HepG2 (cell line): ENCODE data around the gene C6orf62. TPM values are rescaled to one million over a fixed set of nuclear protein-coding genes. Genes with fewer than 3 reads are reported as not detected.

Experiments
- BRD4 ChIP-seq: sonication (generic); formaldehyde crosslinking; IDR thresholded peaks from 2 replicates; pipeline ENCODE4 v1.4.0; 2020; ENCODE audit warnings: missing genetic modification reagents
- E2F2 ChIP-seq: sonication (generic); formaldehyde crosslinking; IDR thresholded peaks from 2 replicates; pipeline ENCODE4 v1.4.0; 2020; ENCODE audit warnings: missing genetic modification reagents, borderline replicate concordance
- EED ChIP-seq: sonication (generic); formaldehyde crosslinking; IDR thresholded peaks from 2 replicates; pipeline ENCODE4 v1.5.0; 2020; ENCODE audit warnings: mild to moderate bottlenecking, missing genetic modification reagents
- HNRNPLL ChIP-seq: fragments of 200-400 bp; formaldehyde crosslinking; IDR thresholded peaks from 2 replicates; pipeline ENCODE4 v1.6.1; 2017; ENCODE audit warnings: mild to moderate bottlenecking, low read depth, low read length; ENCODE audit not compliant: poor library complexity, severe bottlenecking
- IKZF1 ChIP-seq: fragments of 450-650 bp; IDR thresholded peaks from 2 replicates; pipeline ENCODE4 v1.7.1; 2016
- IRX3 ChIP-seq: sonication (generic); formaldehyde crosslinking; IDR thresholded peaks from 2 replicates; pipeline ENCODE4 v1.8.1; 2023; ENCODE audit warnings: mild to moderate bottlenecking, low read depth, missing genetic modification reagents, borderline replicate concordance
- JUND ChIP-seq: sonication (generic); formaldehyde crosslinking; IDR thresholded peaks from 2 replicates; pipeline ENCODE4 v1.8.0; 2022; ENCODE audit warnings: mild to moderate bottlenecking, missing genetic modification reagents
- KLF11 ChIP-seq: IDR thresholded peaks from 2 replicates; pipeline ENCODE4 v1.6.1; 2016; ENCODE audit warnings: missing compliant biosample characterization
- KMT2B ChIP-seq: IDR thresholded peaks from 2 replicates; pipeline ENCODE4 v1.6.1; 2016; ENCODE audit warnings: missing genetic modification reagents, missing compliant biosample characterization
- SAFB2 ChIP-seq: sonication (generic); formaldehyde crosslinking; IDR thresholded peaks from 2 replicates; pipeline ENCODE4 v1.5.1; 2020; ENCODE audit warnings: missing genetic modification reagents, low read depth, mild to moderate bottlenecking, borderline replicate concordance
- XRCC5 ChIP-seq: fragments of 200-400 bp; formaldehyde crosslinking; optimal IDR thresholded peaks from 2 replicates; pipeline ENCODE3; 2017; ENCODE audit warnings: mild to moderate bottlenecking, low read length
- ZBTB49 ChIP-seq: sonication (generic); formaldehyde crosslinking; IDR thresholded peaks from 2 replicates; pipeline ENCODE4 v1.4.0; 2020; ENCODE audit warnings: missing genetic modification reagents, borderline replicate concordance
- ZKSCAN1 ChIP-seq: fragments of 150-350 bp; IDR thresholded peaks from 2 replicates; pipeline ENCODE4 v1.6.1; 2014; ENCODE audit warnings: low read length
- ZNF30 ChIP-seq: sonication (generic); formaldehyde crosslinking; IDR thresholded peaks from 2 replicates; pipeline ENCODE4 v1.5.0; 2020; ENCODE audit warnings: mild to moderate bottlenecking, missing genetic modification reagents
- ZNF326 ChIP-seq: sonication (generic); formaldehyde crosslinking; IDR thresholded peaks from 2 replicates; pipeline ENCODE4 v1.4.0; 2020; ENCODE audit warnings: missing genetic modification reagents, borderline replicate concordance
- ZNF333 ChIP-seq: sonication (generic); formaldehyde crosslinking; IDR thresholded peaks from 2 replicates; pipeline ENCODE4 v1.4.0; 2020; ENCODE audit warnings: mild to moderate bottlenecking, missing genetic modification reagents, borderline replicate concordance
- ZNF678 ChIP-seq: sonication (generic); formaldehyde crosslinking; IDR thresholded peaks from 2 replicates; pipeline ENCODE4 v1.4.0; 2020; ENCODE audit warnings: mild to moderate bottlenecking, missing genetic modification reagents
- ZNF703 ChIP-seq: sonication (generic); formaldehyde crosslinking; IDR thresholded peaks from 2 replicates; pipeline ENCODE4 v1.5.1; 2020; ENCODE audit warnings: missing genetic modification reagents, mild to moderate bottlenecking, moderate library complexity, borderline replicate concordance
- ZNF761 ChIP-seq: sonication (generic); formaldehyde crosslinking; conservative IDR thresholded peaks from 2 replicates; pipeline ENCODE4 v1.4.0; 2020; ENCODE audit warnings: mild to moderate bottlenecking, missing genetic modification reagents
- polyA plus RNA-seq, 8 experiments: library from polyadenylated mRNA; depleted of rRNA in 3 of 8; stranded (reverse) in 7 of 8; unstranded in 1 of 8; fragments of >200 nt; fragmentation: Illumina TruSeq in 4 of 8; extraction: Trizol in 4 of 8; gene quantifications; 2 replicates each; pipeline versions ENCODE4 v1.2.1 to v1.2.3, GENCODE V29; 2011 to 2016; ENCODE audit warnings: low read depth in 4 of 8, missing spikeins in 1 of 8, mixed read lengths in 1 of 8; ENCODE audit not compliant: insufficient read depth in 1 of 8
- total RNA-seq, 5 experiments: library from RNA; depleted of rRNA; stranded (reverse); fragments of >200 nt; fragmentation: Illumina TruSeq; extraction: Trizol; gene quantifications; 2 replicates each; pipeline ENCODE4 v1.2.3, GENCODE V29; 2016; ENCODE audit warnings: low read depth in 1 of 5
- TF ChIP-seq, protein P1 (sequence below): sonication (generic); formaldehyde crosslinking; IDR thresholded peaks from 2 replicates; pipeline ENCODE4 v1.4.0; 2020; ENCODE audit warnings: mild to moderate bottlenecking, missing genetic modification reagents
- TF ChIP-seq, protein P2 (sequence below): sonication (generic); formaldehyde crosslinking; IDR thresholded peaks from 2 replicates; pipeline ENCODE4 v1.4.0; 2020; ENCODE audit warnings: mild to moderate bottlenecking, missing genetic modification reagents
- TF ChIP-seq, protein P3 (sequence below): sonication (generic); formaldehyde crosslinking; IDR thresholded peaks from 2 replicates; pipeline ENCODE4 v1.9.0; 2021; ENCODE audit warnings: missing genetic modification reagents, borderline replicate concordance
- TF ChIP-seq, protein P4 (sequence below): sonication (generic); formaldehyde crosslinking; IDR thresholded peaks from 2 replicates; pipeline ENCODE4 v1.5.0; 2020; ENCODE audit warnings: missing genetic modification reagents

C6orf62 gene
- total and polyA plus RNA-seq, 2 of the 13 experiments (the other 11 are each of a cell fraction or from before 2014, with no cell fraction given), result 54.8 to 90.4 TPM

DNA sequence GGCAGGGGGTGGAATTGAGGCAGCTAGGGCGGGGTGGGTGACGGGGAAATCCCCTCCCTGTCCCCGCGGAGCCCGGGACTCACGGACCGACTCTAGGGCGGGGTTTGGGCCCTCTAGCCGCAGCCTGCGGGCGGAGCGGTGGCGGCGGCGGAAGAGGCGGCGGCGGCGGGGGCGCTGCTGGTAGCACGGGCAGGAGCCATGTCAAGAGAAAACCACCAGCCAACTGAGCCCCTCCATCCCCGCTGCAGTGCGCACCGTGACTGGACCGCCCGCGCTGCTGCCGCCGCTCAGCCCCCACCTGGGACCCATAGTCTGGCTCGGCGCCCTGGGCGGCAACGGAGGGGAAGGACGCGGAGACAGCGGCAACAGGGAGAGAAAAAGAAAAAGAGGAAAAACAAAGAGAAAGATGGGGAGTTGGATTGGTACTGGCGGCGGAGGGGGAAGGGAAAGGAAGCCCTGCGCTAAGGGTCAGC, 1.2 kb upstream of the C6orf62 start (continued):
- TF ChIP-seq, protein P1, sequence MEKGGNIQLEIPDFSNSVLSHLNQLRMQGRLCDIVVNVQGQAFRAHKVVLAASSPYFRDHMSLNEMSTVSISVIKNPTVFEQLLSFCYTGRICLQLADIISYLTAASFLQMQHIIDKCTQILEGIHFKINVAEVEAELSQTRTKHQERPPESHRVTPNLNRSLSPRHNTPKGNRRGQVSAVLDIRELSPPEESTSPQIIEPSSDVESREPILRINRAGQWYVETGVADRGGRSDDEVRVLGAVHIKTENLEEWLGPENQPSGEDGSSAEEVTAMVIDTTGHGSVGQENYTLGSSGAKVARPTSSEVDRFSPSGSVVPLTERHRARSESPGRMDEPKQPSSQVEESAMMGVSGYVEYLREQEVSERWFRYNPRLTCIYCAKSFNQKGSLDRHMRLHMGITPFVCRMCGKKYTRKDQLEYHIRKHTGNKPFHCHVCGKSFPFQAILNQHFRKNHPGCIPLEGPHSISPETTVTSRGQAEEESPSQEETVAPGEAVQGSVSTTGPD, result no peak
- TF ChIP-seq ZNF326 (CRISPR knock-in tag), result no peak
- TF ChIP-seq ZNF333 (CRISPR knock-in tag), result no peak
- TF ChIP-seq ZNF703 (CRISPR knock-in tag), result peak; percentile 55; the same call in 1 of the 2 replicates
- no peak for TF ChIP-seq ZNF30 (CRISPR knock-in tag)
- peak; percentile 86 for TF ChIP-seq HNRNPLL
- TF ChIP-seq IKZF1, result no peak
- TF ChIP-seq EED (CRISPR knock-in tag), result peak; percentile 47; the same call in 1 of the 2 replicates
- TF ChIP-seq, protein P2, sequence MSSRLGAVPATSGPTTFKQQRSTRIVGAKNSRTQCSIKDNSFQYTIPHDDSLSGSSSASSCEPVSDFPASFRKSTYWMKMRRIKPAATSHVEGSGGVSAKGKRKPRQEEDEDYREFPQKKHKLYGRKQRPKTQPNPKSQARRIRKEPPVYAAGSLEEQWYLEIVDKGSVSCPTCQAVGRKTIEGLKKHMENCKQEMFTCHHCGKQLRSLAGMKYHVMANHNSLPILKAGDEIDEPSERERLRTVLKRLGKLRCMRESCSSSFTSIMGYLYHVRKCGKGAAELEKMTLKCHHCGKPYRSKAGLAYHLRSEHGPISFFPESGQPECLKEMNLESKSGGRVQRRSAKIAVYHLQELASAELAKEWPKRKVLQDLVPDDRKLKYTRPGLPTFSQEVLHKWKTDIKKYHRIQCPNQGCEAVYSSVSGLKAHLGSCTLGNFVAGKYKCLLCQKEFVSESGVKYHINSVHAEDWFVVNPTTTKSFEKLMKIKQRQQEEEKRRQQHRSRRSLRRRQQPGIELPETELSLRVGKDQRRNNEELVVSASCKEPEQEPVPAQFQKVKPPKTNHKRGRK, result 0 out of 2 replicates have a peak, but pooled peaks have one; percentile 59
- no peak for TF ChIP-seq JUND (CRISPR knock-in tag)
- no peak for TF ChIP-seq KMT2B (CRISPR knock-in tag)
- TF ChIP-seq XRCC5, result no peak
- TF ChIP-seq E2F2, result no peak
- TF ChIP-seq ZNF761 (CRISPR knock-in tag), result 0 out of 2 replicates have a peak, but pooled peaks have one; percentile 23
- no peak for TF ChIP-seq IRX3 (CRISPR knock-in tag)
- TF ChIP-seq BRD4, result peak; percentile 77
- TF ChIP-seq, protein P3, sequence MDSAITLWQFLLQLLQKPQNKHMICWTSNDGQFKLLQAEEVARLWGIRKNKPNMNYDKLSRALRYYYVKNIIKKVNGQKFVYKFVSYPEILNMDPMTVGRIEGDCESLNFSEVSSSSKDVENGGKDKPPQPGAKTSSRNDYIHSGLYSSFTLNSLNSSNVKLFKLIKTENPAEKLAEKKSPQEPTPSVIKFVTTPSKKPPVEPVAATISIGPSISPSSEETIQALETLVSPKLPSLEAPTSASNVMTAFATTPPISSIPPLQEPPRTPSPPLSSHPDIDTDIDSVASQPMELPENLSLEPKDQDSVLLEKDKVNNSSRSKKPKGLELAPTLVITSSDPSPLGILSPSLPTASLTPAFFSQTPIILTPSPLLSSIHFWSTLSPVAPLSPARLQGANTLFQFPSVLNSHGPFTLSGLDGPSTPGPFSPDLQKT (CRISPR knock-in tag), result no peak
- TF ChIP-seq ZKSCAN1, result no peak
- no peak for TF ChIP-seq ZNF678 (CRISPR knock-in tag)
- TF ChIP-seq, protein P4, sequence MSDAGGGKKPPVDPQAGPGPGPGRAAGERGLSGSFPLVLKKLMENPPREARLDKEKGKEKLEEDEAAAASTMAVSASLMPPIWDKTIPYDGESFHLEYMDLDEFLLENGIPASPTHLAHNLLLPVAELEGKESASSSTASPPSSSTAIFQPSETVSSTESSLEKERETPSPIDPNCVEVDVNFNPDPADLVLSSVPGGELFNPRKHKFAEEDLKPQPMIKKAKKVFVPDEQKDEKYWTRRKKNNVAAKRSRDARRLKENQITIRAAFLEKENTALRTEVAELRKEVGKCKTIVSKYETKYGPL (CRISPR knock-in tag), result no peak
- no peak for TF ChIP-seq ZBTB49 (CRISPR knock-in tag)
- TF ChIP-seq SAFB2 (CRISPR knock-in tag), result no peak; the same call in 1 of the 2 replicates
- no peak for TF ChIP-seq KLF11 (CRISPR knock-in tag)
